ENCODE results near the gene ZNF774. TPM values are rescaled to one million over a fixed set of nuclear protein-coding genes. Genes with fewer than 3 reads are reported as not detected.
"Not testable (repeated sequence)": the region's sequence is repeated elsewhere in the genome, so short reads cannot be mapped to it uniquely, and the experiment has no call there.

The ZNF774 gene
- total RNA-seq, 1 experiment from 2014 or later = 1.5 TPM

DNA sequence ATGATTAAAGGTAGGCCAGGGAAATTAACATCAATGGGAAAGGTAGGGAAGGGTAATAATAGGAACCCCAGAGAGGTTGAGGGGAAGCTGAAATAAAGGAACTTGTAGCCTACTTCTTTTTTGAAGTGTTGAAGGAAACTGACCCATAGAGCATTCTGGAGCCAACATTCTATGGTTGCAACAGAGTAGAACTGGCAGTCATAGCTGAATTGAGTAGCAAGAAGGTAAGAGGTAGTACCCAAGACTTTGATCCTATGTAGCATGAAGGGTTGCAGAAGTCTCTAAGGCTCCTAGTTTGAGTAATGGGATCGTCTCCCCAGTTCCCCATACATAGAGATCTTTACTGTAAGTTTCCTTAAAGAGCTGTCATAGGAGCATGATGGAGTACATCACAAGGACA, 7.4 kb upstream of the ZNF774 start:
- intact Hi-C loops (cut with micrococcal nuclease; ENCODE audit: unreplicated experiment) = no loop called here
- CTCF ChIA-PET = no interaction called here
- H3K36me3 ChIP-seq (ENCODE audit: insufficient read depth, low read length, poor library complexity, severe bottlenecking) = no peaks in the 10 kb centered on the region
- H3K4me3 ChIP-seq (ENCODE audit: low read depth, low read length, poor library complexity, severe bottlenecking) = no peak overlapping the region
- H3K4me1 ChIP-seq (ENCODE audit: insufficient read depth, low read length, poor library complexity, severe bottlenecking) = no peaks in the 10 kb centered on the region
- H3K9me3 ChIP-seq (ENCODE audit: low read depth, low read length, poor library complexity, severe bottlenecking) = no peaks in the 10 kb centered on the region
- H3K27me3 ChIP-seq (replicated peaks; ENCODE audit: insufficient read depth, low read depth, low read length, poor library complexity) = no peaks in the 10 kb centered on the region
- H3K27ac ChIP-seq (ENCODE audit: low read depth, low read length, poor library complexity, severe bottlenecking) = no peak overlapping the region
- POLR2A ChIA-PET (ENCODE audit: low non-redundant PET) = no interaction called here
- no TSS peak for BruUV-seq (replicated peaks)
- TF ChIP-seq EZH2 (IDR thresholded peaks at IDR 0.05; ENCODE audit: borderline replicate concordance, low read depth, low read length, poor library complexity, severe bottlenecking) = no peak
- DNase-seq (ENCODE audit: low spot score) = no peak

GRCh38 chr15:90345857-90346256, 6.2 kb upstream of the ZNF774 start:
- no peaks in the 10 kb centered on the region for H3K4me1 ChIP-seq (ENCODE audit: insufficient read depth, low read length, poor library complexity, severe bottlenecking)
- TF ChIP-seq, protein P1, sequence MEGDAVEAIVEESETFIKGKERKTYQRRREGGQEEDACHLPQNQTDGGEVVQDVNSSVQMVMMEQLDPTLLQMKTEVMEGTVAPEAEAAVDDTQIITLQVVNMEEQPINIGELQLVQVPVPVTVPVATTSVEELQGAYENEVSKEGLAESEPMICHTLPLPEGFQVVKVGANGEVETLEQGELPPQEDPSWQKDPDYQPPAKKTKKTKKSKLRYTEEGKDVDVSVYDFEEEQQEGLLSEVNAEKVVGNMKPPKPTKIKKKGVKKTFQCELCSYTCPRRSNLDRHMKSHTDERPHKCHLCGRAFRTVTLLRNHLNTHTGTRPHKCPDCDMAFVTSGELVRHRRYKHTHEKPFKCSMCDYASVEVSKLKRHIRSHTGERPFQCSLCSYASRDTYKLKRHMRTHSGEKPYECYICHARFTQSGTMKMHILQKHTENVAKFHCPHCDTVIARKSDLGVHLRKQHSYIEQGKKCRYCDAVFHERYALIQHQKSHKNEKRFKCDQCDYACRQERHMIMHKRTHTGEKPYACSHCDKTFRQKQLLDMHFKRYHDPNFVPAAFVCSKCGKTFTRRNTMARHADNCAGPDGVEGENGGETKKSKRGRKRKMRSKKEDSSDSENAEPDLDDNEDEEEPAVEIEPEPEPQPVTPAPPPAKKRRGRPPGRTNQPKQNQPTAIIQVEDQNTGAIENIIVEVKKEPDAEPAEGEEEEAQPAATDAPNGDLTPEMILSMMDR (conservative IDR thresholded peaks at IDR 0.05; ENCODE audit: low read depth, low read length) = no peak
- no peak for TF ChIP-seq EZH2 (IDR thresholded peaks at IDR 0.05; ENCODE audit: borderline replicate concordance, low read depth, low read length, poor library complexity, severe bottlenecking)
- H3K4me3 ChIP-seq (ENCODE audit: low read depth, low read length, poor library complexity, severe bottlenecking) = no peak overlapping the region
- no peak for DNase-seq (ENCODE audit: low spot score)
- CTCF ChIA-PET = no interaction called here
- H3K27me3 ChIP-seq (replicated peaks; ENCODE audit: insufficient read depth, low read depth, low read length, poor library complexity) = no peaks in the 10 kb centered on the region
- intact Hi-C loops (cut with micrococcal nuclease; ENCODE audit: unreplicated experiment) = no loop called here
- POLR2A ChIA-PET (ENCODE audit: low non-redundant PET) = no interaction called here
- BruUV-seq (replicated peaks) = no TSS peak
- H3K9me3 ChIP-seq (ENCODE audit: low read depth, low read length, poor library complexity, severe bottlenecking) = no peaks in the 10 kb centered on the region
- H3K27ac ChIP-seq (ENCODE audit: low read depth, low read length, poor library complexity, severe bottlenecking) = no peak overlapping the region
- H3K36me3 ChIP-seq (ENCODE audit: insufficient read depth, low read length, poor library complexity, severe bottlenecking) = no peaks in the 10 kb centered on the region

- H3K36me3 ChIP-seq (ENCODE audit: insufficient read depth, low read length, poor library complexity, severe bottlenecking); H3K4me3 ChIP-seq (ENCODE audit: low read depth, low read length, poor library complexity, severe bottlenecking); H3K27me3 ChIP-seq (replicated peaks; ENCODE audit: insufficient read depth, low read depth, low read length, poor library complexity); H3K9me3 ChIP-seq (ENCODE audit: low read depth, low read length, poor library complexity, severe bottlenecking); intact Hi-C loops (cut with micrococcal nuclease; ENCODE audit: unreplicated experiment); H3K27ac ChIP-seq (ENCODE audit: low read depth, low read length, poor library complexity, severe bottlenecking); CTCF ChIA-PET; DNase-seq (ENCODE audit: low spot score); BruUV-seq (replicated peaks); POLR2A ChIA-PET (ENCODE audit: low non-redundant PET); H3K4me1 ChIP-seq (ENCODE audit: insufficient read depth, low read length, poor library complexity, severe bottlenecking): not testable (repeated sequence)
Measured at GRCh38 chr15:90347431-90348065, 4.5 kb upstream of the ZNF774 start.

GRCh38 chr15:90348456-90348855, 3.6 kb upstream of the ZNF774 start:
- TF ChIP-seq, protein P1 (conservative IDR thresholded peaks at IDR 0.05; ENCODE audit: low read depth, low read length) = no peak
- TF ChIP-seq EZH2 (IDR thresholded peaks at IDR 0.05; ENCODE audit: borderline replicate concordance, low read depth, low read length, poor library complexity, severe bottlenecking) = no peak
- POLR2A ChIA-PET (ENCODE audit: low non-redundant PET) = no interaction called here
- Histone ChIP-seq H3K27me3 (replicated peaks; ENCODE audit: insufficient read depth, low read depth, low read length, poor library complexity) (no peaks in the 10 kb centered on the region), H3K36me3 (ENCODE audit: insufficient read depth, low read length, poor library complexity, severe bottlenecking) (no peaks in the 10 kb centered on the region), H3K27ac (ENCODE audit: low read depth, low read length, poor library complexity, severe bottlenecking) (no peak overlapping the region), H3K4me3 (ENCODE audit: low read depth, low read length, poor library complexity, severe bottlenecking) (no peak overlapping the region), H3K4me1 (ENCODE audit: insufficient read depth, low read length, poor library complexity, severe bottlenecking) (no peaks in the 10 kb centered on the region), H3K9me3 (ENCODE audit: low read depth, low read length, poor library complexity, severe bottlenecking) (no peaks in the 10 kb centered on the region)
- no TSS peak for BruUV-seq (replicated peaks)
- CTCF ChIA-PET = no interaction called here
- intact Hi-C loops (cut with micrococcal nuclease; ENCODE audit: unreplicated experiment) = no loop called here
- no peak for DNase-seq (ENCODE audit: low spot score)

Measured in A673 (cell line).